A204.1 (cell line): ENCODE results near the gene MTMR8.
"Not testable (repeated sequence)": the region's sequence is repeated elsewhere in the genome, so short reads cannot be mapped to it uniquely, and the experiment has no call there.

Experiments used
- FAIRE-seq: peaks from 2 replicates; lab custom pipeline; 2012; peaks lifted over from hg19 to GRCh38; lab: Jason Lieb, UNC

The MTMR8 gene

DNA sequence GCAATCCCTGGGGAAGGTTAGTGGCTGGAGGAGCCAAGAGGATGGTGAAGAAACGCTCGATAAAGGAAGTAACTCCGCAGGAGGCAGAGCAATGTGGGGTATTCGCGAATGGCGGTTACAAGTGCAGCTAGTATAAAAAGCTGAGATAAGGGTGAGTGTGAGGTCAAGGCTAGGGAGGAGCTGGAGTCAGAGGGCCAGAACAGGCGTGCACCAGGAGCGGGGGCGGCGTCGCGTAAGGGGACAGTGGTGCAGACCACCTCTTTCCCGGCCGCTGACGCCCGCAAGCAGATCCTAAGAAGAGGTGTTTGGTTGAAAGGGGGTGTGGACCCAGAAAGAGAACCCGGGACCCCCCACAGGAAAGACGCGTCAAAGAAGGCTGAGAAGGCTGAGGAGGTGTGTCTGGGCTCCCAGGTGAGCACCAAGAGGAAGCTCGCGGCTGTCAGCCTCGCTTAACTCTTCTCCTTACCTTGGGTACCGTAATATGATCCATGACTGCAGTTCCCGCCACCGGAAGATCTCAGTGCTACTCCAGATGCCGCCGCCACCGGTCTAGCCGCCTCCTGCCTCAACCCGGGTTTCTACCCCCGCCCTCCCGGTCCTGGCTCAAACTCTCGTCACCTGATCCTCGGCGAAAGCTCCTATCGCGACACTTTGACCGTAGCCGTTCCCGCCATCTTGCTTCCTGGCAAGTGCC lies at the start of gene MTMR8:
TSS of gene MTMR8 (minus strand) at position 579 of the 694 bp plus-strand sequence. CDS start at position 490, 89 bp downstream.
- no peak for FAIRE-seq

DNA sequence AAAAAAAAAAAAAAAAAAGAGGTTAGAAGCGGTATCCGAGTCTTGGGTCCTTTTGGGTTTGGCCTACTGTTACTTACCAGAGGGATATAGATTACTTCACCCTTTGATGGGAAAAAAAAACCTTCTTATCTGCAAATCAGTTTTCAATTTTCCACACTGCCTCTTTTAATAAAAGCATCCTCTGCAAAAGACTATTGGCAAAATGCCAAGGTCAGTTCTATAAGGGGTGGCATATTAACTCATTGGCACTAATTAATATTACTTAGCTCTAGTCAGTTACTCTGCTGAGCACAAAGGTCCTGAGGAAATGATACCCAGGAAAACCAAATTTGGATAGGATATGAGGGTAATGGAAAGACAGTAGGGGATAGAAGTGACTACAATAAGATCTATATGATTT lies 44.3 kb upstream of the MTMR8 start:
- no peak for FAIRE-seq

DNA sequence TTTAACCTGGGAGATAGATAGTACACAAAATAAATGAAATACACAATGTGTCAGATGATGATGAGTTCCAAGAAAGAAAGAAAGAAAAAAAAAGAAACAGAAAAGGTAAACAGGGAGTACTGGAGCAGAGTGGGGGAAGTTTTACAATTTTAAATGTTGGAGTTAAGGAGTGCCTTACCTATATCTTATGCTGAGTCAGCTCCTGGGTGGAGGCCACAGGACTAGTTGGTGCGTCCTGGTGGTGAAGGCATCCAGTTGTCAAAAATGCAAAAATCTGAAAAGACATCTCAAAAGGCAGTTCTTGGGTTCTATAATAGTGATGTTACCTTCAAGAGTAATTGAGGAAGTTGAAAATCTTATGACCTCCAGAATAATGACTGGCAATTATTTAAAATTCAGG lies 42.4 kb upstream of the MTMR8 start:
- FAIRE-seq: no peak

DNA sequence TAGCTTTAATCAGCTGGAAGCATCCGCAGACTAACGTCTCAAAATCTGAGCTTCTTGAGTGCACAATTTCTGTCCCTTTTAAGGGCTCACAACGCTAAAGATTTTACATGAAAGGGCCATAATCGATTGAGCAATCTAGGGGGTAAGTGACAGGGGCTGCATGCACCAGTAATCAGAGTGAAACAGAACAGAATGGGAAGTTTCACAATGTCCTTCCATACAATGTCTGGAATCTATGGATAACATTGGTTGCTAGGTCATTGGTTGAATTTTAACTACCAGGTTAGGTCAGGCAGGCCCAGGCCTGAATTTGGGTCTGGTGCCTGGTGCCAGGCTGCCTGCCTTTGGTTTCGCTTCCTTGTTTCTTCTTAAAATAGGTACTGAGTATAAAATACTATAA lies 42.0 kb upstream of the MTMR8 start:
- FAIRE-seq: no peak

DNA sequence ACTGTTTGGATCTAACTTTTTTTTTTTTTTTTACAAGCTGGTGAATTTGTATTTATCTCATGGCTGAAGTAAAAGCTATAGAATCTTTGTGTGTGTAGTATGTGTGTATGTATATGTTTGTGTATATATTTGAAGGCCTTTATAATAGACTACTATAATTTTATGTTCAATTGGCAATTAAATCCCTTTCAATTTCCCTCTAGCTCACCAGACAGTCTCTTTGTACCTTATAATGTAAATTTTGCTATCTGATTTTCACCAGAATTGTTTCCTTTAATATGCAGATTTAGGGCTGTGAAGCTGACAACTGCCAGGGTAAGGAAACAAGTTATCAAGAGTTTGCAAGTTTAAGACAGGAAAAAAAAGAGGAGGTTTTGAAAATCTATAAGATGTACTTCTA lies 33.1 kb upstream of the MTMR8 start:
- FAIRE-seq: no peak

DNA sequence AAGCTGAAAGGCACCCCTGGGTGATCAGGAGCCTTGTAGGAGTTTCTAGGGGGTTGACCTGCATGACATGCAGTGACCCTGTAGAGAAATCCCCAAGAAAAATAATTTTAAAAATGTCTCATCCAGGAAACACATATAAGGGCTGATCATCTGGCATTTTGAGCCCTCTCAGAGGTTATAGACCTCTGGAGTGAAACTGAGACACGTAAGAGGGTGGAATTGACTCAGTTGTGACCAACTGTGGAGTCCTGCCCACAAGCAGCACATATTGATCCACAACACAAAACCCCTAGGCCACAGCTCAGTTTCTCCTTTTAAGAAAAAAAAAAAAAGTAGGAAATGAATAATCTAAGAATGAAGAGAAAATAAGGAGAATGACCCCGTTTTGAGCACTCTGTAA lies 32.5 kb upstream of the MTMR8 start:
- no peak for FAIRE-seq

DNA sequence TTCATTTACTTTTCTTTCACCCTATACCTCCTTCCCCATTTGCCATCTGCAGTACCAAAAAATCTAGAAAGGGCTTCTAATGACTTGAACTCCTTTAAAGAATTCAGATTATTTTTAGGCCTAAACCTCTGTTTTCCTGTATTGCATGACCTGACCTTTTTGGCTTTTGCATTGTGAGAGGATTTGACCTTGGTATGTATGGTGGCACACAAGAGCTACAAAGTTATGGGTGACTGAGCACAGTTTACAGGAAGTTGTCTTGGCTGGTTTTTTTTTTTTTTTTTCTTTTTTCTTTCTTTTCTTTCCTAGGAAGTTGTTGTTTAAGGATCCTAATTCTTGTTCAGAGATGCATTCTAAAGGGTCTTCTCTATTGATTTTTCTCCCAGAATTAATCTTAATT lies 32.0 kb upstream of the MTMR8 start:
- no peak for FAIRE-seq

DNA sequence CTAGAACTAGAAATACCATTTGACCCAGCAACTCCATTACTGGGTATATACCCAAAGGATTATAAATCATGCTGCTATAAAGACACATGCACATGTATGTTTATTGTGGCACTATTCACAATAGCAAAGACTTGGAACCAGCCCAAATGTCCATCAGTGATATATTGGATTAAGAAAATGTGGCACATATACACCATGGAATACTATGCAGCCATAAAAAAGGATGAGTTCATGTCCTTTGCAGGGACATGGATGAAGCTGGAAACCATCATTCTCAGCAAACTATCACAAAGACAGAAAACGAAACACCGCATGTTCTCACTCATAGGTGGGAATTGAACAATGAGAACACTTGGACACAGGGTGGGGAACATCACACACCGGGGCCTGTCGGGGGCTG lies 14.5 kb upstream of the MTMR8 start:
- not testable (repeated sequence) for FAIRE-seq

DNA sequence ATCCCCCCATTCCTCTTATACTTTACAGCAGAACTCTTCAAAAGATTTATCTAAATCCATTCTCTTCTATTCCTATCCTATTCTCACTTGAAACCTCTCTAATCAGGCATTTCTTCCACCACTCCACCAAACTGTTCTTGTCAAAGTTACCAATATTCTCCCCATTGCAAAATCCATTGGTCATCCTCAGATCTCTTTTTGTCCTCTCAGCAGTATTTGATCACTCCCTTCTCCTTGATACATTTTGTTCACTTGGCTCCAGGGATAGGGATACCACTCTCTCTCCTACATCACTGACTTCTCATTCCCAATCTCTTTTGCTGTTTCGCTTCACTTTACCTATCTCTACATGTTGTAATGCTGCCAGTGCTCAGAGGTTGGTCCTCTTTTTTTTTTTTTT lies 2.8 kb upstream of the MTMR8 start:
- FAIRE-seq: no peak

DNA sequence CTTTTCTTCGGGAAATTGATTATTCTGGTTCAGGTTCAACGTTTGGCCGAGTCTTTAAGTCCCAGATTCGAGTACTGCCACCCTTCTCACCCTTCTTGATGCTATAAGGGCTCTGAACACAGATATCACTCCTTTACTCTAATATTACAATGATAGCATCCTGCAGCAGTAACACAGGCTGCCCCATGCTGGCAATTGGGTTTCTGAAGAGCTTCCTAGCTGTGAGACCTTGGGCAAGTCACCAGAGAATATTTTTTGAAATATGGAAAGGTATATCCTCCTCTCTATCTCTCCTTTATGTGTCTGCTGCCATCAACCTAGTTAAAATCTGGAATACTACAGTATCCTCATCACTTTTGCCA lies 297 bp upstream of the MTMR8 start:
- no peak for FAIRE-seq

DNA sequence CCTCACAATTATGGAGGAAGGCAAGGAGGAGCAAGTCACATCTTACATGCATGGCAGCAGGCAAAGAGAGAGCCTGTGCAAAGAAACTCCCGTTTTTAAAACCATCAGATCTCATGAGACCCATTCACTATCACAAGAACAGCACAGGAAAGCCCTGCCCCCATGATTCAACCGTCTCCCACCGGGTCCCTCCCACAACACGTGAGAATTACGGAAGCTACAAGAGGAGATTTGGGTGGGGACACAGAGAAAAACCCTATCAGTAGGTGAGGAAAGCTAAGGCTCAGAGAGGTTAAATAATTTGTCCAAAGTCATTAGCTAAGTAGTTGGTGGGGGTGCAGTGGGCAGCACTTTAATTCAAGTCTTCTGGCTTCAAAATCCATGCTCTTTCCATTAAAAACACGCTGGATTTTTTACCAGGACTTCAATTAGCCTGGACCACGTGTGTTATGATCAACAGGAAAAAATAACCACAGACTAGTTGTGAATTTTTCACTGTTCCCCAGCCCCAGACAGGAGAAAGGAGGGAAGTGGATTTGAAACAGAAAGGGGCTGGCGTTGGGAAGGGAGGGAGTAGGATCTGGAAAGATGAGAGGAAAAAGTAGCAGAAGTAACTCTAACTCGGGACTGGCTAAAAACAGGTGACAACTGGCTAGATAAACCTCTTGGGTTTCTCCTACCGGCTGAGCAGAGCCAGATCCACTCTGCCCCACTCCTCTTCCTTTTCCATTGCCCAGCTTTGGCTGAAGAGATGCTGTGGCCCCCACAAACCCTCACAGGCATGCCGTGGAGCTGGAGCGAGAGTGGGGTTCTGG lies 986 bp downstream of the MTMR8 start:
- no peak for FAIRE-seq

DNA sequence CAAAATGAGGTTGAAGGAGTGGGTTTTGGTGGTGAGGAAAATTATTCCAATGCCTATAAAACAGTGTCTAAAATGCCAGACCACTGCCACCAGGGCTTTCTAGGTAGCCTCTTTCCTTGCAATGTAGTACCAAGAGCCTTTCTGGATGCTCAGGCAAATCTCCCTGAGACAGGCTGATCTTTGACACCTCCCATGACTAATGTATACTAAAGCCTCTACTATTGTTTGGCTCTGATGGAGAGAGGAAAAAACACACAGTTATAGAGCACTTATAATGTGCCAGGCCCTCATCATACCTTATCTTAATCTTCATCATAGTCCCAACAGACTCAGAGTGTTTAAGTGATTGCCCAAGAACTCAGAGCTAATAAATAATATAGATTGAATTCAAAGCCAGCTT lies 5.8 kb downstream of the MTMR8 start:
- no peak for FAIRE-seq

DNA sequence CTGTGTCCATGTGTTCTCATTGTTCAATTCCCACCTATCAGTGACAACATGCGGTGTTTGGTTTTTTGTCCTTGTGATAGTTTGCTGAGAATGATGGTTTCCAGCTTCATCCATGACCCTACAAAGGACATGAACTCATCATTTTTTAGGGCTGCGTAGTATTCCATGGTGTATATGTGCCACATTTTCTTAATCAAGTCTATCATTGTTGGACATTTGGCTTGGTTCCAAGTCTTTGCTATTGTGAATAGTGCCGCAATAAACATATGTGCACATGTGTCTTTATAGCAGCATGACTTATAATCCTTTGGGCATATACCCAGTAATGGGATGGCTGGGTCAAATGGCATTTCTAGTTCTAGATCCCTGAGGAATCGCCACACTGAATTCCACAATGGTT lies 14.5 kb downstream of the MTMR8 start:
- not testable (repeated sequence) for FAIRE-seq

DNA sequence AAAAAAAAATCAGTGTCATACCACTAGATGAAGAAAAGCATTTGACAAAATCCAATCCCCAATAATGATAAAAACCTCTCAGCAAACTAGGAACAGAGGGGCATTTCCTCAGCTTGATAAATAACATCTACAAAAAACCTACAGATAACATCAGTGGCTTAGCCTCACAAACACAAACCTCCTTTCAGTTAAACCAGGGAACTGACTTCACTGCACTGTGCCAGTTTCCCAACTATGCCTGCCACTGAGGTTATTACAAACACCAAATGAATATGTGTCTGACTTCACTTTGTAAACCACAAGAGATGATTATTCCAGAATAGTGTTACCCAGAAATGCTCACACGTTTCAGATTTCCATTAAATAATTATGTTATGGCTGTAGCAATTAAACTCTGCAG lies 15.3 kb downstream of the MTMR8 start:
- FAIRE-seq: no peak

DNA sequence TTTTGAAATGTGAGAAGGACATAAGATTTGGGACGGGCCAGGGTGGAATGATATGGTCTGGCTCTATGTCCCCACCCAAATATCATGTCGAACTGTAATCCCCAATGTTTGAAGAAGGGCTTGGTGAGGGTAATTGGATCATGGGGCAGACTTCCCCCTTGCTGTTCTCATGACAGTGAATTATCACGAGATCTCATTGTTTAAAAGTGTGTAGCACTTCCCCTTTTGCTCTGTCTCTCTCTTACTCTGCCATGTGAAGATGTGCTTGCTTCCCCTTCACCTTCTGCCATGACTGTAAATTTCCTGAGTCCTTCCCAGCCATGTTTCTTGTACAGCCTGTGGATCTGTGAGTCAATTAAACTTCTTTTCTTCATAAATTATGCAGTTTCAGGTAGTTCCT lies 17.5 kb downstream of the MTMR8 start:
- no peak for FAIRE-seq

DNA sequence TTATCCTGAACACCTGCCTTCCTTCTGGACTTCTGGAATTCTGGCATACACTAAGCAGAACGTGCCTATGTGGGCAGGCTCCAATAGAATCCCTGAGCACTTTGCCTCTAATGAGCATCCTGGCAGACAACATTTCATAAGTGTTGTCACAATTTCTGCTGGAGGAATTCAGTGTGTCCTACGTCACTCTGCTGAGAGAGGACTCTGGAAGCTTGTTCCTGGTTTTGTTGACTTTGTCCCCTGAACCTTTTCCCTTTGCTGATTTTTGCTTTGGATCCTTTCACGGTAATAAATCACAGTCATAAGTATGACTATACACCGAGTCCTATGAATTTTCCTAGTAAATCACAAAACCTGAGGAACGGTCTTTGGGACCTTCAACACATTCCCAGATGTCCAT lies 43.2 kb downstream of the MTMR8 start:
- no peak for FAIRE-seq

DNA sequence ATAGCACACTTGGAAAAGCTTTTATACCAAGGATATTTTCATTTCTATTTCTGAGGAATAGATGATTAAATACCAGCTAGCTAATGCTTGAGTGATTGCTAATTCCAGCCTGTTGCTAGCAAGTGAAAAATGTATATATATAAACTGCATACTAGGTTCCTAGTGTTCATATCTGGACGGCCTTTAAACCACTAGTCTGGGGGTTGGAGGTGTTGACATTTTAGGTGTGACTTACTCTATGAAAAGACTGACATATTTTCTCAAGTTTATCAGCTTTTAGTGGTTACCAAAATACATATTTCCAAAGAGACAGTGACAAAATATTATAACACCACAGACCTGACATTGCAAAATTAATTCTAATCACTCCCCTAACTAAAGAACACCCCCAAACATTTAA lies 44.7 kb downstream of the MTMR8 start:
- no peak for FAIRE-seq

DNA sequence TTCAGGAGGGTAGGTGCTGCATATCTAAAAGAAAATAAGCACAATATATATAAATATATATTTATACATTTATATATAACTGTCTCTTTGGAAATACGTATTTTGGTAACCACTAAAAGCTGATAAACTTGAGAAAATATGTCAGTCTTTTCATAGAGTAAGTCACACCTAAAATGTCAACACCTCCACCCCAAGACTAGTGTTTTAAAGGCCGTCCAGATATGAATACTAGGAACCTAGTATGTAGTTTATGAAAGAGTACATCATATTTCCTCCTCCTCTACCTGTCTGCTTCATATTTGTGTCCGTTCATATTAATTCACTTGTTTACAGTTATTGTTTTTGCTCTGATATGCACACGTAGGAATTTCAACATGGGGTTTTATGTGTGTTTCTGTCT lies 45.2 kb downstream of the MTMR8 start:
- no peak for FAIRE-seq

DNA sequence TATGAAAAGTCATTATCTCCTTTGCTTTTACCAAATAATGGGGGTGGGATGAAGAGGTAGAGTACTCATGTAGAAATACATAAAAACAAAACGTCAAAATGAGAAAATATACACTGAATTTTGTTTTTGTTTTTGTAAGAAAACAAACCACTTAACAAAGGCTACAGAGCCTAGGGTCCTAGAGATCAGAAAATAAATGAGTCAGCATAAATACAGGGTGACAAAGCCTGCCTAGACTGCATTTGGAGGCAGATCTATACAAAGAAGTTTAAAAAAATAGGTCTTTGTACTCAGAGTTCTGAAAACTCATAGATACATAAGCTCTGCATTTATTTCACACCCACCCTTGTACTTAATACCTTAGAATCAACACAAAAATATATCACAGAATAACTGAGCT lies 52.4 kb downstream of the MTMR8 start:
- no peak for FAIRE-seq

DNA sequence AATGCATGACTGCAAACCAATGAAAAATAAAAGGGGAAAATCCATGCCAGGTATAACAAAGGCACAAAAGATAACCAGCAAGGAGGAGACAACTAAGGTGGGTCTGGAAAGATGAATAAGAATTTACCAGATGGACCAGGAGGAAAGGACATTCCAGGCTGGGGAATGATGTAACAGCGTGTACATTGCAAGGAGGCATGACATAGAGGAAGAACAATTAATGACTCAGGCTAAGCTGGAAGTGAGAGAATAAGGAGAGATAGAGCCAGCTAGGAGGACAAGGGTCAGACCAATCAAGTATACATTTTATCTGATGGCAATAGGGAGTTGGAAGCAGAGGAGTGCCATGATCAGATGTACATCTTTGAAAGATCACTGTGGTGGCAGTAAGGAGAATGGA lies 57.0 kb downstream of the MTMR8 start:
- no peak for FAIRE-seq

DNA sequence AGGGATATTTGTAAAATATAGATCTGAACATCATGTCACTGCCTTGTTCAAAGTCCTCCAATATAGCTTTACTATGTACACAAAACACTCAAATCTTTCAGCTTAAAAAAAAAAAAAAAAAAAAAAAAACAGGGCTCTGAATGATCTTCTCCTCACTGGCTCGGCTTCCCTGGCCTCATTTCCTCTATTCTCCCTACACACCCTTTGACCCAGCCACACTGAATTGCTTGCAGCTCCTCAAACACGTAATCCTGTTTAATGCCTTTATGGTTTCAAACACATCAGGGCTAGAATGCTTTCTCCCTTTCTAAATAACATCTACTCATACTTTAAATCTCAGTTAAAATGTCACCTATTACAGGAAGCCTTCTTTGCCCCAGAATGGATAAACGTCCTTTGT lies 60.8 kb downstream of the MTMR8 start:
- FAIRE-seq: no peak

DNA sequence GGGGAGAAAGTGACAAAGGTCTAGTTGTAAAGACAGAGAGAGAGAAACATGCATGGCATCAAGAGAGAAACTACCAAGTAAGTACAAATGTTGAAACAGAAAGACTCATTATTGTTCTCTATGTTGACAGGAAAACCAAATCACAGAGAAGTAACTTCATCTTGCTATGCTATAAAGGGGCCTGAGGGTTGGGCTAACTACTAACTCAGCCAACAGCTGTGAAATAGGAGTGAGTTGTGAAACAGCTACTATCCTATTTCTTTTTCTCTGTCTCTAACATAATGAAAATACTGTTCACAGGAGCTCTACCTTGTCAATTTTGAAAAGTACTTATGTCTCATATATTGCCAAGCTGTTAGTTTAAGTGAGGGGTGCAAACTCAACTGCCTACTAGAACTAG lies 65.0 kb downstream of the MTMR8 start:
- no peak for FAIRE-seq

DNA sequence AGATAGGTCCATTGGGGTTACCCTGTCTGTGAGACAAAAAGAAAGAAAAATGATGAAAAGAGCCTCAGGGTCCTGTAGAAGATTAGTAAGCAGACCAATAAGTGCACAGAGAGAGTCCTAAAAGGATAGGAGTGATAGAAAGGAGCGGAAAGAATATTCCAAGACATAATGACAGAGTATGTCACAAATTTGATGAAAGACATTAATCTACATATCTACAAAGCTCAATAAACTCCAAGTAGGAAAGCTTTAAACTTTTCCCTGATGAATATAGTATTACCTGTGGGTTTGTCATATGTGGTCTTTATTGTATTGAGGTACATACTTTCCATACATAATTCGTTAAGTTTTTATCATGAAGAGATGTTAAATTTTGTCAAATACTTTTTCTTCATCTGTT lies 73.7 kb downstream of the MTMR8 start:
- no peak for FAIRE-seq

DNA sequence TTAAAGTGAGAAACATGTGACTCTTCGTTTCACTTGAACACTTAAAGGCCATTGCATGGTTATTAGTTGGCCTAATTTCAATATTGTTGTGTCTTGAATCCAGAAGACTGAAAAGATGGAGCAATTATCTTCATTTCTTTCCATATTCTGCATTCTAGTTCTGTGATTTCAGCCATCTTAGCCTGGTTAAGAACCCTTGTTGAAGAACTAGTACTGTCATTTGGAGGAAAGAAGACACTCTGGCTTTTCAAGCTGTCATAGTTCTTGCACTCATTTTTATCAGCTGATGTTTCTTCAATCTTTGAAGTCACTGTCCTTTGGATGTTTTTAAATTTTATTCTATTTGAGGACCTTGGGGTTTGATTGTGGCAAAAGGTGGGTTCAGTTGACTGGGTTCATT lies 81.6 kb downstream of the MTMR8 start:
- no peak for FAIRE-seq
